PC-9 (cell line): Measurements from ENCODE around the gene RNF125.

ENCODE experiments used
- EZH2 ChIP-seq: fragments of 200-600 bp; sonication (generic); IDR thresholded peaks from 2 replicates; pipeline ENCODE4 v1.8.0; 2017; ENCODE audit warnings: antibody characterized with exemption, low read depth
- TF ChIP-seq, protein P1 (sequence below): fragments of 200-600 bp; sonication (generic); conservative IDR thresholded peaks from 2 replicates; pipeline ENCODE4 v1.6.1; 2017; ENCODE audit warnings: mixed run types, antibody characterized with exemption, mild to moderate bottlenecking, moderate library complexity

DNA sequence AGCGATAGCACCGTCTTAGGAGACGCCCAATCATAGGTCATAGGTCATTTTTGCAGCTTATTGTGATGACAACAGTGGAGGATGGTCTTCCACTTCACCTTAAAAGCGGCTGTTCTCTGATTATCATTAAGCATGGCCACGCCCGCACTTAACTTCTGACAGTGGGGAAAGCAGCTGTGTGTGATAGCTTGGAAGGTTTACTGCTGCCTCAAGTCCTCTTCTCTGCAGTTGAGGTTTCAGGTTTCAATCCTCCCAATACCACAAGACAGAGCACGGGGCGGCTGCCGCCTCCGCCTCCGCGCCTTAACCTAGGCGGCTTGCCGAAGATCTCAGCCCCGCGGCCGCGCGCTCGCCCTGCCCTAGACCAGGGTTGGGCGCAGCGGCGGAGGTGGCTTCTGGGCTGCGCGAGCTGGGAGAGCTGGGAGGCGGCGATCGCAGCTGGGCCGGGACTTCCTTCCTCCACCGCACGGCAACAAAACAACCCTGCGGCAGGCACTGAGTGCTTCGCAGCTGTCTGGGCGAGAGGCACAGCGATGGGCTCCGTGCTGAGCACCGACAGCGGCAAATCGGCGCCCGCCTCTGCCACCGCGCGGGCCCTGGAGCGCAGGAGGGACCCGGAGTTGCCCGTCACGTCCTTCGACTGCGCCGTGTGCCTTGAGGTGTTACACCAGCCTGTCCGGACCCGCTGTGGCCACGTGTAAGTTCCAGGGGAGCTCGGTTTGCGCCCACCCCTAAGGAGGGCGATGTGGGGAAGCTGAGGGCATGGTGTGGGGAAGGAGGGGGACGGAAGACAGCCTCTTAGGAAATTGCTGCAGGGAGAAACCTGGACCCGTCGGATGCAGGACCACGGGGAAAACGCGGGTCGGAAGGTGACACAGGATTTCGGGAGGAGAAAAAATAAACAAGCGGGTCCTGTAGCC lies at the start of gene RNF125:
- TF ChIP-seq, protein P1, sequence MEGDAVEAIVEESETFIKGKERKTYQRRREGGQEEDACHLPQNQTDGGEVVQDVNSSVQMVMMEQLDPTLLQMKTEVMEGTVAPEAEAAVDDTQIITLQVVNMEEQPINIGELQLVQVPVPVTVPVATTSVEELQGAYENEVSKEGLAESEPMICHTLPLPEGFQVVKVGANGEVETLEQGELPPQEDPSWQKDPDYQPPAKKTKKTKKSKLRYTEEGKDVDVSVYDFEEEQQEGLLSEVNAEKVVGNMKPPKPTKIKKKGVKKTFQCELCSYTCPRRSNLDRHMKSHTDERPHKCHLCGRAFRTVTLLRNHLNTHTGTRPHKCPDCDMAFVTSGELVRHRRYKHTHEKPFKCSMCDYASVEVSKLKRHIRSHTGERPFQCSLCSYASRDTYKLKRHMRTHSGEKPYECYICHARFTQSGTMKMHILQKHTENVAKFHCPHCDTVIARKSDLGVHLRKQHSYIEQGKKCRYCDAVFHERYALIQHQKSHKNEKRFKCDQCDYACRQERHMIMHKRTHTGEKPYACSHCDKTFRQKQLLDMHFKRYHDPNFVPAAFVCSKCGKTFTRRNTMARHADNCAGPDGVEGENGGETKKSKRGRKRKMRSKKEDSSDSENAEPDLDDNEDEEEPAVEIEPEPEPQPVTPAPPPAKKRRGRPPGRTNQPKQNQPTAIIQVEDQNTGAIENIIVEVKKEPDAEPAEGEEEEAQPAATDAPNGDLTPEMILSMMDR, result no peak
- no peak for TF ChIP-seq EZH2
